HepG2 (cell line): ENCODE measurements around the gene NXPE3. TPM values are rescaled to one million over a fixed set of nuclear protein-coding genes. Genes with fewer than 3 reads are reported as not detected.

ENCODE experiments used
- ATAC-seq: fragments of 200-7000 bp; cut with Tn5 transposase; 3 replicates; pipeline ENCODE4 v1.9.1; 2020; ENCODE audit warnings: mild to moderate bottlenecking, moderate library complexity
- BruUV-seq: library from RNA; stranded (reverse); fragments of 400-500 nt; replicated peaks from 2 replicates; lab custom pipeline; 2021; lab: Mats Ljungman, UMichigan
- CTCF ChIA-PET: fragments of 300-600 bp; formaldehyde crosslinking; extraction: SDS; loops from one replicate; lab custom pipeline; 2021; ENCODE audit warnings: low total read pairs, inconsistent platforms, low intra/inter-chr PET ratio; lab: Yijun Ruan, JAX
- POLR2A ChIA-PET: fragments of 350-600 bp; sonication (Branson Sonifier 250); formaldehyde crosslinking; loops from one replicate; lab custom pipeline; 2020; ENCODE audit warnings: antibody characterized with exemption, inconsistent platforms; lab: Yijun Ruan, JAX
- DNase-seq: peaks from one replicate; pipeline ENCODE4 v3.0.0-alpha.2; 2015; ENCODE audit warnings: low spot score
- FAIRE-seq: peaks from 3 replicates; lab custom pipeline; 2011; peaks lifted over from hg19 to GRCh38; lab: Jason Lieb, UNC
- H2AFZ ChIP-seq: one replicate; pipeline ENCODE4 v1.6.1; 2011; ENCODE audit warnings: low read length, inconsistent platforms
- H3K27ac ChIP-seq: fragments of 300-600 bp; 3 replicates; pipeline ENCODE4 v1.8.0; 2011; ENCODE audit warnings: mixed run types, mild to moderate bottlenecking, mixed read lengths, low read length, inconsistent platforms; ENCODE audit not compliant: insufficient read depth; ENCODE audit errors: extremely low read length
- H3K27me3 ChIP-seq, 2 experiments: fragments of 200-600 bp in 1 of 2; 2 replicates in 1 of 2; 3 replicates in 1 of 2; pipeline versions ENCODE4 v1.6.0 to v1.8.0; 2011; ENCODE audit warnings: low read length in 2 of 2, mild to moderate bottlenecking in 2 of 2, moderate library complexity in 2 of 2, inconsistent platforms in 1 of 2; ENCODE audit not compliant: insufficient read depth in 2 of 2, control insufficient read depth in 1 of 2
- H3K36me3 ChIP-seq, 2 experiments: fragments of 200-600 bp in 1 of 2; replicated peaks in 1 of 2; 2 replicates in 1 of 2; 3 replicates in 1 of 2; pipeline versions ENCODE4 v1.5.1 to v1.8.0; 2011; ENCODE audit warnings: low read length in 2 of 2, inconsistent platforms in 1 of 2; ENCODE audit not compliant: insufficient read depth in 2 of 2, control insufficient read depth in 1 of 2
- H3K4me1 ChIP-seq: 2 replicates; pipeline ENCODE4 v1.5.1; 2012; ENCODE audit warnings: low read length, inconsistent platforms; ENCODE audit not compliant: insufficient read depth
- H3K4me2 ChIP-seq: 2 replicates; pipeline ENCODE4 v1.6.0; 2011; ENCODE audit warnings: low read depth, low read length, inconsistent platforms
- H3K4me3 ChIP-seq, 3 experiments: fragments of 200-600 bp in 1 of 3; sonication (generic), shearing (Covaris generic) in 1 of 3; replicated peaks in 1 of 3; 2 replicates each; pipeline ENCODE4 v1.5.1; 2011 to 2016; ENCODE audit warnings: low read length in 3 of 3, inconsistent platforms in 2 of 3, low read depth in 2 of 3, mild to moderate bottlenecking in 2 of 3, control low read depth in 1 of 3, mixed read lengths in 1 of 3; ENCODE audit not compliant: insufficient read depth in 1 of 3
- H3K79me2 ChIP-seq: one replicate; pipeline ENCODE4 v1.6.1; 2011; ENCODE audit warnings: low read length, inconsistent platforms; ENCODE audit not compliant: insufficient read depth
- H3K9ac ChIP-seq: 2 replicates; pipeline ENCODE4 v1.6.0; 2011; ENCODE audit warnings: mild to moderate bottlenecking, low read depth, low read length, inconsistent platforms; ENCODE audit not compliant: insufficient read depth
- H3K9me3 ChIP-seq: 2 replicates; pipeline ENCODE4 v1.5.1; 2012; ENCODE audit warnings: mild to moderate bottlenecking, low read length
- H4K20me1 ChIP-seq: 2 replicates; pipeline ENCODE4 v1.6.0; 2011; ENCODE audit warnings: inconsistent platforms, mild to moderate bottlenecking, low read length, moderate library complexity; ENCODE audit not compliant: insufficient read depth
- POLR2AphosphoS2 ChIP-seq: IDR thresholded peaks from 2 replicates; pipeline ENCODE4 v1.6.1; 2011; ENCODE audit warnings: low read depth, low read length, improper control_type of control experiment
- POLR2G ChIP-seq: fragments of 200-400 bp; formaldehyde crosslinking; IDR thresholded peaks from 2 replicates; pipeline ENCODE4 v1.6.1; 2018; ENCODE audit warnings: mild to moderate bottlenecking, low read depth, low read length, moderate library complexity
- RBFOX2 ChIP-seq: fragments of 200-400 bp; formaldehyde crosslinking; IDR thresholded peaks from 2 replicates; pipeline ENCODE4 v1.6.1; 2017; ENCODE audit warnings: low read depth, mild to moderate bottlenecking, low read length
- SAFB2 ChIP-seq: sonication (generic); formaldehyde crosslinking; IDR thresholded peaks from 2 replicates; pipeline ENCODE4 v1.5.1; 2020; ENCODE audit warnings: missing genetic modification reagents, low read depth, mild to moderate bottlenecking, borderline replicate concordance
- ZNF251 ChIP-seq: sonication (generic); formaldehyde crosslinking; IDR thresholded peaks from 2 replicates; pipeline ENCODE4 v1.9.0; 2021; ENCODE audit warnings: mild to moderate bottlenecking, missing genetic modification reagents
- ZNF407 ChIP-seq: sonication (generic); formaldehyde crosslinking; IDR thresholded peaks from one replicate; pipeline ENCODE4 v1.5.1; 2020; ENCODE audit warnings: mild to moderate bottlenecking, missing genetic modification reagents; ENCODE audit errors: not compliant biosample characterization
- ZNF770 ChIP-seq: sonication (generic); formaldehyde crosslinking; IDR thresholded peaks from 2 replicates; pipeline ENCODE4 v1.5.0; 2020; ENCODE audit warnings: mild to moderate bottlenecking, missing genetic modification reagents
- WGBS: methylation state at CpG from one replicate; pipeline ENCODE4 v1.1.6; 2017; ENCODE audit warnings: low lambda C conversion rate; 5-methylcytosine and 5-hydroxymethylcytosine counted together
- in situ Hi-C: cut with HindIII; loops from 2 replicates; pipeline ENCODE4 v1.10.0; 2017; ENCODE audit warnings: low pct_unique_long_range_greater_than_20kb; ENCODE audit not compliant: extremely low pct_ligation_motif_present
- intact Hi-C: fragments of 100-400 bp; cut with micrococcal nuclease; formaldehyde crosslinking; loops from one replicate; pipeline ENCODE4 v1.10.0; 2022; ENCODE audit not compliant: unreplicated experiment
- polyA plus RNA-seq, 8 experiments: library from polyadenylated mRNA; depleted of rRNA in 3 of 8; stranded (reverse) in 7 of 8; unstranded in 1 of 8; fragments of >200 nt; fragmentation: Illumina TruSeq in 4 of 8; extraction: Trizol in 4 of 8; gene quantifications; 2 replicates each; pipeline versions ENCODE4 v1.2.1 to v1.2.3, GENCODE V29; 2011 to 2016; ENCODE audit warnings: low read depth in 4 of 8, missing spikeins in 1 of 8, mixed read lengths in 1 of 8; ENCODE audit not compliant: insufficient read depth in 1 of 8
- total RNA-seq, 5 experiments: library from RNA; depleted of rRNA; stranded (reverse); fragments of >200 nt; fragmentation: Illumina TruSeq; extraction: Trizol; gene quantifications; 2 replicates each; pipeline ENCODE4 v1.2.3, GENCODE V29; 2016; ENCODE audit warnings: low read depth in 1 of 5

Gene NXPE3
- total and polyA plus RNA-seq, 2 of the 13 experiments (the other 11 are each of a cell fraction or from before 2014, with no cell fraction given) = 3.5 to 4.7 TPM

- TF ChIP-seq ZNF770 (no peak), POLR2G (peak; percentile 66)
- TF ChIP-seq, all 625 proteins: peak for 5
Measured at GRCh38 chr3:101861789-101862415, 82.9 kb downstream of the NXPE3 start (continued).

GRCh38 chr3:101862416-101863165 is 83.6 kb downstream of the NXPE3 start:
- 94% methylated on average over 3 of the region's 3 CpGs for WGBS
- no peak overlapping the region for H3K4me2 ChIP-seq
- no peaks in the 10 kb centered on the region for H3K9me3 ChIP-seq
- ChIA-PET CTCF (no interaction called here), POLR2A (interaction anchor here (2.0 to 2.8 kb wide), 3 partner anchors 8 to 14 kb away, joined by 11 to 18 read pairs (median 15); partner anchors contain the start of gene NFKBIZ)
- DNase-seq (no peak), FAIRE-seq (no peak), ATAC-seq (peak; percentile 26)
- no peak overlapping the region for H3K27ac ChIP-seq
- H3K4me1 ChIP-seq = peaks cover 17% of the 10 kb centered on the region
- BruUV-seq = no TSS peak
- no peak overlapping the region for H3K9ac ChIP-seq
- TF ChIP-seq POLR2G (peak; percentile 41), RBFOX2 (peak; percentile 63), SAFB2 (CRISPR knock-in tag) (no peak), ZNF251 (no peak), POLR2AphosphoS2 (peak; percentile 41; the same call in 1 of the 2 replicates), ZNF407 (CRISPR knock-in tag) (no peak)
- in situ Hi-C loops = no loop called here
- peaks cover 17% of the 10 kb centered on the region for H4K20me1 ChIP-seq
- no peaks in the 10 kb centered on the region for H3K27me3 ChIP-seq
- no peak overlapping the region for H2AFZ ChIP-seq
- no peaks in the 10 kb centered on the region for H3K79me2 ChIP-seq
- intact Hi-C loops = no loop called here
- H3K4me3 ChIP-seq = no peak overlapping the region
- H3K36me3 ChIP-seq = peaks cover 6 to 25% of the 10 kb centered on the region in 2 experiments; a peak in 4 of 5 replicates
